Frontal cortex (tissue), 4 donors: ENCODE data around the gene DHX40. TPM values are rescaled to one million over a fixed set of nuclear protein-coding genes. Genes with fewer than 3 reads are reported as not detected.
"Not testable (repeated sequence)": the region's sequence is repeated elsewhere in the genome, so short reads cannot be mapped to it uniquely, and the experiment has no call there.

Experiments
- DNase-seq, 2 donors: peaks; one replicate each; pipeline ENCODE4 v3.0.0; 2012; ENCODE audit warnings: low spot score in 2 of 2
- FAIRE-seq: peaks from 2 replicates; lab custom pipeline; 2012; peaks lifted over from hg19 to GRCh38; lab: Jason Lieb, UNC
- total RNA-seq: library from RNA; depleted of rRNA; stranded (reverse); fragments of >200 nt; gene quantifications from one replicate; pipeline ENCODE4 v1.2.3, GENCODE V29; 2014
- donor health status: control.
- donor health status: control.
- donor health status: control.

The DHX40 gene
- total RNA-seq, 1 donor from 2014 or later: 75.0 TPM

DNA sequence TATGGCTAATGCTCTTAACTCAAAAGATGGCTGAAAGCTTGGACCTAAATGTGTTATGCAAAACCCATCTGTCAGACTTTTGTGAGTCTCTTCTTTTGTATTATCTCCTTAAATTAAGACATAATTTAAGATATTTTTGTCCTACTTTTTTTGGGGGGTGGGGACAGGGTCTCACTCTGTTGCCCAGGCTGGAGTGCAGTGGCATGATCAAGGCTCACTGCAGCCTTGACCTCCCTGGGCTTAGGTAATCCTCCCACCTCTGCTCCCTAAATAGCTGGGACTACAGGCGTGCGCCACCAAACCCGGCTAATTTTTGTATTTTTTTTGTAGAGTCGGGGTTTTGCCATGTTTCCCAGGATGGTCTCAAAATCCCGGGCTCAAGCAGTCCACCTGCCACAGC is 61.3 kb downstream of the DHX40 start:
- FAIRE-seq (no peak), DNase-seq (no peak)

DNA sequence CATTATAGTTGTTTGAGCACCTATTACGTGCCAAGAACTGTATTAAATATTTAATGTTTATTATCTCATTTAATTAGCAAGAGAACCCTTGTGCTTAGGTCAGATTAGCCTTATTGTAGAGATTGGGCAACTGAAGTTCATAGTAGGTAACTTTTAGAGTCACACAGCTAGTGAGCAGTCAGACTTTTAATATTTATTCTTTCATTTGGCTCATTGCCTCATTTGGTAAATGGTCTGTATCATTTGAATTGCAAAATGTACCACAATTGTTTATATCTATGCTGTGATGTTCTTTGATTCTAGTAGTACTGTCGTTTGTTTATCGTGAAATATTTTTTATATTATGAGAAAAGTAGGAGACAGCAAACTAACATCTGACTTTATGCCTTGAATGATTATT is 61.9 kb downstream of the DHX40 start:
- DNase-seq (no peak), FAIRE-seq (no peak)

DNA sequence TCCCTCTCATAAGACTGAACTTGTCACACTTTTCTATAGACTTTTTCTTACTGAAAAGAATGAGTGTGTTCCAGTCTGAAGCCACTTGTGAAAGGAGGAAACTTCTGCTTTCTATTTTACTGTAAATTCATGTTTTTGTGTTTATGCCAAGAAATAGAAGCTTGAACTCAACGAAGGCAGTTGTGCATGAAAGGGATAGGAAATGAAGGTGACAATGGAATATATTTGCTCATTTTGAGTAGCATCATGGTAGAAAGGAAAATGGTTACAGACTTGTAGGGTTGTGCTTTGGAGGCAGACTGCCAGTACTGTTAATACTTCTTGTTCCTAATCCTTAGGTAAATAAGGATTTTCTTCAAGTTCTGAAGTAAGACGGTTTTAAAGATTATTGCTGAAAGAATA is 62.4 kb downstream of the DHX40 start:
- FAIRE-seq (no peak), DNase-seq (no peak)

DNA sequence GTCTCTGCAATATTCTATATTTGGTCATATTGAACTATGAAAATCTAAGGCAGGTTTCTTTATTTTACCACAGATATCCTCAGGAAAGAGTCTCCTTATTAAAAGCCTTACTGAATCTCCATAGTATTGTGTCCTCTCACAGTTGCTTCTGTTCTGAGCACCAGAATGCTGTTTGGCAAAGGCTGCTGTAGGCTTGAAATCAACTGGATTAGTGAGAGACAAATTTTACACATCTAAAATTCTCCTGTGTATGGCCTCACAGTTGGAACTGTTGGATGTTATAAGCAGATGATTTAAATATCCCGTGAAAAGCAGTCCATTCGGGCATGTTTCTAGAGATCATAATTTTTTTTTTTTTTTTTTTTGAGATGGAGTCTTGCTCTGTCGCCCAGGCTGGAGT is 63.8 kb downstream of the DHX40 start:
- no peak for FAIRE-seq
- no peak for DNase-seq

DNA sequence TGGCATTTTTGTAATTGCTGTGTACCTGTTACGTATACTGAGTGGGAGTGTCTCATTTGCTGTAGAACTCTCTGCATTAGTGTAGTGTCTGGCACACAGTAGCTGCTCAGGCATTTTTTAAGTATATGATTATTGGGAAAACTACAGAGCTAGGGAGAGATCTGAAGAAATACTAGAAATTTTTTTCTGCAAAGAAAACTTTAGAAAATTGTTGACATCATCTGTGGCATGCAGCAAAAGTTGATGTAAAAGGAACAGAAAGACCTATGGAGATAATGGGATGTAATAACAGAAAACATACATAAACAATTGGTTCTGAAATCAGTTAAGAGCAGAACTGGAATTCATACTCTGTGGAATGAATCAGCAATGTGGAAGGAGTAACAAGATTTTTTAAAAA is 65.9 kb downstream of the DHX40 start:
- FAIRE-seq (no peak), DNase-seq (no peak)

DNA sequence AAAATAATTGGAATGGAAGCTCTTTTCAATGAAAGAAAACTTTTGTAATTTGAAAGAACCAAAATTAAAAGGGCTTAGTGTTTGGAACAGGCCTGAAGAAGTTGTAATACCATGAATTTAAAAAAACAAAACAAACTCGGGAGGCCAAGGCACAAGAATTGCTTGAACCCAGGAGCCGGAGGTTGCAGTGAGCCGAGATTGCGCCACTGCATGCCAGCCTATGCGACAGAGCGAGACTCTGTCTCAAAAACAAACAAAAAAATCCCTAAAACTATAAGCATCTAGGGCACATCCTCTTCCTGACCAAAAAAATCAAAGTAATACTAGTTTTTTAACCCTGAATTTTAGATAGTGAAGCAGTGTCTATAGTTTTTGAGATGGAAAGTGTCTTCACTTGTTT is 67.0 kb downstream of the DHX40 start:
- DNase-seq: no peak

DNA sequence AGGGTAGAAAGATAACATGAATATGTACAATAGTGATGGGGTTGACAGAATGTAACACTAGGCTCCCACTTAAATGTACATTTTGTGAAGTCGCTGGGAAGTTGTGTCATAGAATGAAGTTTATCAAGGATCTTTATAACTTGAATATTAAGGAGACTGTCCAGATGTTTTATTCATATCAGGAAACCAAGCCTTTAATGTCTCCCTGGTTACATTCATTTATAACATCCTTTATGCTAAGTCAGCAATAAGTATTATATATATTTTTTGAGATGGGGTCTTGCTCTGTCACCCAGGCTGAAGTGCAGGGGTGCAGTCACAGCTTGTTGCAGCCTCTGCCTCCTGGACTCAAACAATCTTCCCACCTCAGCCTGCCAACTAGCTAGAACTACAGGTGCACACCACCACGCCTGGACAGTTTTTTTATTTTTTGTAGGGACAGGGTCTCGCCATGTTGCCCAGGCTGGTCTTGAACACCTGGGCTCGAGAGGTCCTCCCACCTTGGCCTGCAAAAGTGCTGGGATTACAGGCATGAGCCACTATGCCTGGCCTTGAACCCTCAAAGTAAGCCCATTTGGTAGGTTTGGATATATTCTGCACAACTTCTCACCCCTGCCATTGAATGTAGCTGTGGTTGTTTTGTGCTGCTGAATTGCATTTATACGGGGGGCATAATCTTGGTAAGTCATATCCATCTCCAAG is 68.4 kb downstream of the DHX40 start:
- FAIRE-seq (no peak), DNase-seq (no peak)

More for the DNA sequence above, 67.0 kb downstream of the DHX40 start:
- FAIRE-seq: no peak

DNA sequence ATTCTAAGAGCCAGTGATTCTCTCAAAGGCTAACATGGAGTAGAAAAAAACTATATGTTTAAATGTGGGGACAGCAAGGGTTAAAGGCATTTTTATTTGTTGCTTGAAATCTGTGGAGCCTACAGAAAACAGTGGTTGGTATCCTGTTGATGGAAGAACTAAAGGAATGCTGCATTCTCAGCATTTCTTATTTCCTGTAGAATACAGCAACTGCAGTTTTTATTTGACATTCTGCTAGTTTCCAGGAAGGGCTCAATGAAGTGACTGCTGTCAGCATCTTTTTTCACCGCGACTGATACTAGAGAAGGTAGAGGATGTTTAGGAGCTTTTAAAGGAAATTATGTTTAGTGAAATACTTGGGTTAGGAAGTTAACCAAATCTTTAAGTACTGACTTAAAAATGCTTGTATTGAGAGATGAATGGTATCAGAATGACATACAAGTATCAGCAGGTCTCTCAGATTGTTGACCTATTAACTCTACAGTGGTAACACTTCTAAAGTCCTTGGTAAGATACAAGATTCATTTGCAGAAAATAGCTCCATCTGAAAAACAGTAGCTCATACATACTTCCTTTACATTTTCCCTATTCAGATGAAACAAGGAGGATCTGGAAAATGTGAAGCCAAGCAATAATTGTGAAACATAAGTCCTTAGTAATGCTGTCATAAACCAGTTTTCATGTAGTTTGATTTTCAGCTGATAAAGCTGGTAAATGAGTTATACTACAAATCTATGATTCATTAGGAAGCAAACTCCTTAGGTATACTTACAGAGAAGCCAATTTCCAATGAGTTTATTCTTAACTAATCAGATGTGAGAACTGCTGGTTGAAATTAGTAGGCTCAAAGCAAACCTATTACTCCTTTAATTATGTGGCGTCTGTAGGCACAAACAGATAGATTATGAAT is 69.5 kb downstream of the DHX40 start:
- FAIRE-seq: no peak
- no peak for DNase-seq

DNA sequence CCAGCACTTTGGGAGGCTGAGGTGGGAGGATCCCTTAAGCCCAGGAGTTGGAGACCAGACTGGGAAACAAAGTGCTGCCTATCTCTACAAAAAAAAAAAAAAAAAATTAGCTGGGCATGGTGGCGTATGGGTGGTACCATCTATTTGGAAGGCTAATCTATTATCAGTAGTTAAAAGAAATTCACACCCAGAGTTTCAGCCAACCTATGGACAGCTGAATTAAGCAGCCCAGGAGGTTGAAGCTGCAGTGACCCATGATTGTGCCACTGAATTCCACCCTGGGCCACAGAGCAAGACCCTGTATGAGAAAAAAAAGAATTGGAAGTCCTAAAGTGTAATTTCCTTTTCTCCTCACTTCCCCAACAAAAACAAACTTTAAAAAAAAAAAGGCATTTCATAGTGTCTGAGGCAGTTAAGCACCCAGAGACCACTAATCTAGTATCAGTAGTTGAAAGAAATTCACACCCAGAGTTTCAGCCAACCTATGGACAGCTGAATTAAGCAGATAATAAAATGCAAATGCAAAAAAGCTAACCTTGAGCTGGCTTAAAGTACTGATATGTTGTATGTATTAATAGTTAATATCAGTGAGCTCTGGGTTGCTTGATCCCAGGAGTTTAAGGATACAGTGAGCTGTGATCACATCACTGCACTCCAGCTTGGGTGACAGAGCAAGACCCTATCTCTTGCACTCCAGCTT is 72.4 kb downstream of the DHX40 start:
- no peak for DNase-seq
- no peak for FAIRE-seq

DNA sequence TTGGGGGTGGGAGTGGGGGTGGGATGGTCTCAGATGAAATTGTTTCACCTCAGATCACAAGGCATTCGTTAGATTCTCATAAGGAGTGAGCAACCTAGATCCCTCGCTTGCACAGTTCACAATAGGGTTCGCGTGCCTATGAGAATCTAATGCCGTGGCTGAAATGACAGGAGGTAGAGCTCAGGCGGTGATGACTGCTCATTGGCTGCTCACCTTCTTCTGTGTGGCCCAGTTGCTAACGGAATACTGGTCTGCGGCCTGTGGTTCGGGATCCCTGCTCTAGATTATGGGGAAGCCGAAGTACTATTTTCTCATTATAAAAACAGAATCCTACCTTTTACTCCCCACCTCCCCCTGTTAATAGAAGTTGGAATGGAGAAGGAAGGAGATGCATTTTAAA is 73.1 kb downstream of the DHX40 start:
- DNase-seq (no peak), FAIRE-seq (no peak)

DNA sequence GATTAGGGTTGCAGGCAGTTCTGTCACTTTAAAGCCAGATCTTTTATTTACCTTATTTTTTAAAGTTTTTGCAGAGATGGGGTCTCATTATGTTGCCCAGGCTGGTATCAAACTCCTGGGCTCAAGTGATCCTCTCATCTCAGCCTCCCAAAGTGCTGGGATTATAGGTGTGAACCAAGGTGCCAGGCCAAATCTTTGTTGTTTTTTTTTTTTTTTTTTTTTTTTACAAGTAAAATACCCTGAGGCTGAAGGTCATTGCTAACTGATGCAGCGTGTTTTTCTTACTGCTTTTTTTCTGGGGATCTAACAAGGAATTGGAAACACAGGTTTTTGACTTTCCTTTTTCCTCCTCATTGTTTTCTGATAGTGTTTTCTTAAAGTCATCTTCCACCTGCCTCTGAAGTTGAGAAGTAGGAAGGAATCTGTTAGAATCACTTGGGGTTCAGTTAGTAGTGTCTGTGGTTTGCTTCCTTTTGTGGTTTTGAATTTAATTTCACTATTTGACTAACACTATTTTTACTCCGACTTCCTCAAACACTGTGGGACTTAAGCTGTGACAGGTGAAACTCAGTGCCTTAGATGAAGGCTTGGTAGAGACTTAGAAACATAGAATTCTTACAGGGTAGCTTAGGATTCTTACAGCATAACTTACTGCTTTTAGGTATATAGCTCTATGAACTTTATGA is 76.5 kb downstream of the DHX40 start:
- DNase-seq: no peak
- no peak for FAIRE-seq

DNA sequence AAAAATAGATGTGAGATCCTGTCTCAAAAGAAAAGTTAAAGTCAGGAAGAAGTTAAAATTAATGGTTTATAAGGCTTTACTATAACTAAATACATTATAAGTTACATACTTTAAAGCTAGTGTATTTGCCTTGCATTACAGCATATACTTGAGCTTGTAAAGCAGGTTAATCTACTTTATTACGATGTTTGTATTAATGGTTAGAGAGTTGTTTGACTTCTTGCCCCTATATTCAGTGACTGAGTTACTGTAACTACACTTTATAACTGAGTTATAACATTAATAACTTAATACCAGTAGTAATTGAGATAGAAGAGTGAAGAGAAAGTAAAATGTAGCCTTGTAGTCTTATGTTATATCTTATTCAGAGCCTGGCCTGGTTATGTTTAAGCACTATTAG is 77.2 kb downstream of the DHX40 start:
- no peak for FAIRE-seq
- no peak for DNase-seq

DNA sequence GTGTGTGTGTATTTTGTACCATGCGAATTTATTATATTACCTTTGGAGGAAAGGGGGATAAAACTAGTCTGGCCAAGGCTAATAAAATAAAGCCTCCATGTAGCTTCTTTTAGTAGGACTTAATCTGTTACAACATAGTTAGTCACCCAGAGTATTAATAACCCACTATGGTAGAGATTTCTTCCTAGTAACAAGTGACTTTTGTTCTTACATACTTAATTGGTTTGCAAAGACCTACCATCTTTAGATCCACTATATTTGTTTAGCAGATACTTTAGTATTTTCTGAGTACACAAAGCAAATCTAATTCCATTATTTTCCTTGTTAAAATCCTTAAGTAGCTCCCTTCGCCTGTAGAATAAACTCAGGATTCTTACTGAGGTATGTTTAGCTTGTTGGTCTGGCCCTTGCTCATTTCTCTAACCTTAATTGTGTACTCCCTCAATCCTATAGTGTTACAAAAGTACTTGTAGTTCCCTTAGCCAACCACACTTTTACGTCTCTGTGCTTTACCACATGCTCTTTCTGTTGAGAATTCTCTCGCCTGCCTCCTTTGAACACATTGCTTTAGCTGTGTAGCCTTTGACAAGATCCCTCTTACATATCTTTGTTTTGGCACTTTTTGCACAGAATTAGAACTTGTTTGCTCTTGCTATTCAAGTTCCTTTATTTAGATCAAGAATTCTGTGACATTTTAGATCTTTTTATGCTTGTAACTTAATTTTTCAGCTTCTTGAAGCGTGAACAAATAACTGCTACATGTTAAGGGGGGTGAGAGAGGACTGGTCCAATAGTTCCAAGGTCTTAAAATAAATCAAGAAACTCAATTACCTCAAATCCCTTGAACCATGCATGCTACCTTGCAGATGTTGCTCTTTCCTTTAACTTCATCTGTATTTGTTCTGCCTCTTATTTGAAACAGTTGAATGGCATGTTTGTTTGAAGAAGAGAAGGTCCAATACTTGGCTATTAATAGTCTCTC is 78.0 kb downstream of the DHX40 start:
- FAIRE-seq (no peak), DNase-seq (no peak)

DNA sequence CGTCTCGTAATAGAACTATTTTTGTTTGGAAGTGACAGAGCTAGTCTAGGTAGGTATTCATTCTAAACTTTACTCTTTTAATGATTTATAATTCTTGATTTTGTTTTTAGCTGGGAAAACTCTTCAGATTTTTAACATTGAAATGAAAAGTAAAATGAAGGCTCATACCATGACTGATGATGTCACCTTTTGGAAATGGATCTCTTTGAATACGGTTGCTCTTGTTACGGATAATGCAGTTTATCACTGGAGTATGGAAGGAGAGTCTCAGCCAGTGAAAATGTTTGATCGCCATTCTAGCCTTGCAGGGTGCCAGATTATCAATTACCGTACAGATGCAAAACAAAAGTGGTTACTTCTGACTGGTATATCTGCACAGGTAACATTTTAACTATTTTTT is 81.9 kb downstream of the DHX40 start:
- no peak for DNase-seq
- FAIRE-seq: no peak

DNA sequence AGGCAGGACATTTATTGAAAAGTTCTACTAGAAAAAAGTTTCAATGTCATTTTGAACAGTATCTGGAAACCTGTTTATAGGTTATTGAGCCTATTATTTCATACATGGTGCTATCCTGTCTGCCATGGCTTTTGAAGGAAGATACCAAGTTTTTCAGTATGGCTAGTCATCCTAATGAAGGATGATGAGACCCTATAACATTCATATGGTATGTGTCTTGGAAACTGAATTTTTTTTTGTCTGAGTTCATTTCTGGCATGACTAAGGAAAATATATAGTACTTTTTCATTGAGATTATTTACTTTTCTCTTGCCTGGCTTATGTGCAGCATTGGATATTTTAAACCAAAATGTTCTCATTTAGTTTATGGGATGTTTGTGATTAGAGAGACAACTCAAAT is 84.5 kb downstream of the DHX40 start:
- FAIRE-seq: no peak

DNA sequence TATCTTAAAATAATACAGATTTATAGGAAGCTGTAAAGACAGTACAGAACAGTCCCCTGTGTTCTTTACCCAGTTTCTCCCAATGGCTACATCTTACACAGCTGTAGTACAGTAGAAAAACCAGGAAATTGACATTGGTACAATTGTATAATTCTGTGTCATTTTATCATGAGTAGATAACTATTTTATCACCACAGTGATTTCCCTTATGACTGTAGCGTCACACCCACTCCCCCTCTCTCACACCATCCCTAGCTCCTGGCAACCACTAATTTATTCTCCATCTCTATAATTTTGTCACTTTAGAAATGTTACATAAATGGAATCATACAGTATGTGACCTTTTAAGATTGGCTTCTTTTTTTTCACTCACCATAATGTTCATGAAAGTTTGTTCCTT is 85.2 kb downstream of the DHX40 start:
- no peak for DNase-seq
- FAIRE-seq: no peak

More for the DNA sequence above, 84.5 kb downstream of the DHX40 start:
- DNase-seq: no peak

DNA sequence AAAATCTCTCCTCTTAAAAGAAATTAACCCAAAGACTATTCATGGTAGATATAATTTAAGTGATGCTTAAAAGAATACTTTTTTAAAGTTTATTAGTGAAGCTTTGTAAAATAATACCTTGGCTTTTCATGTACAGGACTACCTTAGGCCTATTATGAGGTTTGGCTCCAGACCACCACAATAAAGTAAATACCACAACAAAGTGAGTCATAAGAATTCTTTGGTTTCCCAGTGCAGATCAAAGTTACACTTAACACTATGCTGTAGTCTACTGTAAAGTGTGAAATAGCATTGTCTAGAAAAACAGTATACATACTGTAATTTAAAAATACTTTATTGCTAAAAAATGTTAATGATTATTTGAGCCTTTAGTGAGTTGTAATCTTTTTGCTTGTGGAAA is 85.9 kb downstream of the DHX40 start:
- DNase-seq: no peak
- no peak for FAIRE-seq

DNA sequence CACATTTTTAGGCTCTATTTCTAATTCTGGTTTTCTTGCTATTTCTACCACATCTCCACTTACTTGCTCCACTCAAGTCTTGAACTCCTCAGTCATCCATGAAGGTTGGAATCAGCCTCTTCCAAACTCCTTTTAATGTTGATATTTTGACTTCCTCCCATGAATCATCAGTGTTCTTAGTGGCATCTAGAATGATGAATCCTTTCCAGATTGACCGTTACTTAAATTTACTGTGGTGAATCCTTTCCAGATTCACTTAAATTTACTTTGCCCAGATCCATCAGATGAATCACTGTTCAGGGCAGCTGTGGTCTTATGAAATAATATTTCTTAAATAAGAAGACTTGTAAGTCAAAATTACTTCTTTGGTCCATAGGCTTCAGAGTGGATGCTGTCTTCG is 86.7 kb downstream of the DHX40 start:
- no peak for FAIRE-seq
- DNase-seq: no peak

DNA sequence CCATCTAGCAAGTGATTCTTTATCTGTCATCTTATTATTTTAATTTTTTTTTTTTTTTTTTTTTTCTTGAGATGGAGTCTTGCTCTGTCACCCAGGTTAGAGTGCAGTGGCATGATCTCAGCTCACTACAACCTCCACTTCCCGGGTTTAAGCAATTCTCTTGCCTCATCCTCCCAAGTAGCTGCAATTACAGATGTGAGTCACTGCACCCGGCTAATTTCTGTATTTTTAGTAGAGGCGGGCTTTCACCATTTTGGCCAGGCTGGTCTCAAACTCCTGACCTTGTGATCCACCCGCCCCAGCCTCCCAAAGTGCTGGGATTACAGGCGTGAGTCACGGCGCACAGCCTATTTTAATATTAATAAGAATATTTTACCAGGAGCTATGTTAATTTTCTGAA is 91.2 kb downstream of the DHX40 start:
- FAIRE-seq, DNase-seq: not testable (repeated sequence)
